Umbilical cord (tissue), 2 donors: ENCODE results near the gene NKAPD1. TPM values are rescaled to one million over a fixed set of nuclear protein-coding genes. Genes with fewer than 3 reads are reported as not detected.
"Not testable (repeated sequence)": the region's sequence is repeated elsewhere in the genome, so short reads cannot be mapped to it uniquely, and the experiment has no call there.

Experiments
- DNase-seq: peaks from one replicate; pipeline ENCODE4 v3.0.0-alpha.2; 2015; ENCODE audit warnings: low spot score
- total RNA-seq: library from RNA; depleted of rRNA; stranded (reverse); fragments of >200 nt; gene quantifications from one replicate; pipeline ENCODE4 v1.2.3, GENCODE V29; 2014; ENCODE audit warnings: low replicate concordance; ENCODE audit not compliant: insufficient read depth

NKAPD1 gene
- total RNA-seq, 1 donor from 2014 or later: 18.3 TPM

DNA sequence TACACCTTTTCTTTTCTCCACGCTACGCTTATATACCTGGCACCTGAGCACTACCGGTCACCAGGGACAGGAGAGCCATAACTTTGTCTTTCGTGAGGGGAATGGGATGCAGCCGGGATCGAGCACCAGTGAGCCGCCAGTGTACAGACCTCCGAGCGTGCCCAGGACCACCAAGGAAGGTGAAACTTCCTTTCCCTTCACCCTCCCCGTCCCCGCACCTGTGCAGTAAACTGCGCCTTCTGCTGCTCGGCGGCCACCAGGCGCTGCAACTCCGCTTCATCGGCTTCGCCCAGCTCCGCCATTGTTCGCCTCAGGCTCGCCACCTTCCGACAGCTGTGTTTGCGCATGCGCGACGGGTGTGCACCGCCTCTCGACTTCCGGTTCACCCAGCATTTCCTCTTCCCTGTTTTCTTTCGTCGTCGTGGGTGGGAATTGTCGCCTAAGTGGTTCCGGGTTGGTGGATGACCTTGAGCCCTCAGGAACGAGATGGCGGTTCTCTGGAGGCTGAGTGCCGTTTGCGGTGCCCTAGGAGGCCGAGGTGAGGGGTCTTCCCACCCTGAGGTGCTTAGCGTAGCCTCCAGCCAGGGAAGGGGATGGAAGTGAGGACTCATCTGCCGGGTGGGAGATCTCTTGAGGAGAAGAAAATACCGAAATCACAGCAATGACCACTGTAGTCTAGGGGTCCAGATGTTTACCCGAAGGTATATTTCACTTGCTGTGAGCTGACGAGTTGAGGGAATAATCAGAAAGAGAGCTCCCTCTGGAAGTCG, 12.5 kb downstream of the NKAPD1 start, which contains the start of the genes SDHD and TIMM8B:
SDHD (plus strand) TSS at position 452 of the 770 bp plus-strand sequence; CDS start at position 487, 35 bp downstream.
TIMM8B (minus strand) TSS at position 335 of the 770 bp plus-strand sequence; CDS start at position 302, 33 bp downstream.
- peak; percentile 99 for DNase-seq

GRCh38 chr11:112087212-112087611, 13.1 kb downstream of the NKAPD1 start:
- DNase-seq: no peak

DNA sequence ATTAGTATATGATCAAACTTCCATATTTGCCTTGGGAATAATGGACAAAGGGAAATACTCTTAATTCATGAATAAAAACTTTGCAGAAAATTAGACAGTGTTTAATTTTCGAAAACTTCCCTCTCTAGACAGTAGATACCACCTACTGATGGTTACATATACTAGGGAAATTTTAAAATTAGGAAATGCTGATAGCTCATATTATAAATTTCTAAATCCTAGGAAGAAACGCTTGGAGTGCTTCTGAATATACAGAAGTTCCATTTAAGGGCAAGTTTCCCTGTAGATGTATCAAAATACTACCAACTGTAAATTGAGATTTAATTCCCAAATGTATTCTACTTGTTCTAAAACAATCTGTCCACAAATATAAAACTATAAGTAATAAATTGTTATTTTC, 21.2 kb downstream of the NKAPD1 start:
- DNase-seq: not testable (repeated sequence)

DNA sequence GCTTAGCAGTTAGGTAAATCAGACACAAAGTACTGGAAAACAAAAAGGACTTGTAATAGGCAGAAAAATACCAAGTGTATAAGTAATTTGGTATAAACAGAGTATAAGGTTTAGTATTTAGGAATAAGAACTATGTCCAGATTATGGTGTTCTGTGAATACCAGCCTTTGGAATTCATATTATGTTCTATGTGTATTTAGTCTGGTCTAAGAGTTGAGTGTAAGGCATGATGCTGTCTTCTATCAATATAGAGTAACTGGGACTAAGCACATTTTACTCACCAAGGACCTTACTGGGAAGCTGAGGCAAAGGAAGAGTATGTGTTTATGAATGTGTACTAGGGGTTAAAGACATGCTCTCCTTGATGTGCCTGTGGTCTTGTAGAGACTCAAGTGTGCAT, 22.1 kb downstream of the NKAPD1 start:
- no peak for DNase-seq

DNA sequence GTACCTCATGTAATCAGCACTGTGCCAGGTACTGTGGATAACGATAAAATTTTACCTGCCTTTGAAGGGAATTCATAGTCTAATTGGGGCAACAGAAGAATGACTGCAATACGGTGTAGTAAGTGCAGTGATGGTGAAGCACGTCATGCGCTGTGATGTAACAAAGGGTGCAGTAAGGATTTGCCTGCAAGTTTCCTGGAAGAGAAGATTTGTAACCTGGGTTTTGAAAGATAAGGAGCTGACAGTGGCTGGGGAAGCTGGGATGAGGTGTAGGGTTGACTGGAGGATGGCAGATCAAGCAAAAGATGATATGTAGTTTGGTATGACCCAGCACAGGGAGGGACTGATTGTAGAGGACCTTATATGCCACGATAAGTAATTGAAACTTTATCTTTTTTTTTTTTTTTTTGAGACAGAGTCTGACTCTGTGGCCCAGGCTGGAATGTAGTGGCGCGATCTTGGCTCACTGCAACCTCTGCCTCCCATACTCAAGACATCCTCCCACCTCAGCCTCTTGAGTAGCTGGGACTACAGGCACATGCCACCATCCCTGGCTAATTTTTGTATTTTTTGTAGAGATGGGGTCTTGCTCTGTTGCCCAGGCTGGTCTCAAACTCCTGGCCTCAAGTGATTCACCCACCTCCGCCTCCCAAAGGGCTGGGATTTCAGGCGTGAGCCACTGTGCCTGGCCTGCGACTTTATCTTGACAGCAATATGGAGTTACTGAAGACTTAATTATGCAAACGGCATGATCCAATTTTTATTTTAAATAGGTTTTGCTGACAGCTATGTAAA, 23.8 kb downstream of the NKAPD1 start:
- DNase-seq: no peak

- peak; percentile 44 for DNase-seq
Observed at GRCh38 chr11:112100462-112100861, 26.4 kb downstream of the NKAPD1 start.

- no peak for DNase-seq
Observed at GRCh38 chr11:112103446-112103845, 29.3 kb downstream of the NKAPD1 start.

DNA sequence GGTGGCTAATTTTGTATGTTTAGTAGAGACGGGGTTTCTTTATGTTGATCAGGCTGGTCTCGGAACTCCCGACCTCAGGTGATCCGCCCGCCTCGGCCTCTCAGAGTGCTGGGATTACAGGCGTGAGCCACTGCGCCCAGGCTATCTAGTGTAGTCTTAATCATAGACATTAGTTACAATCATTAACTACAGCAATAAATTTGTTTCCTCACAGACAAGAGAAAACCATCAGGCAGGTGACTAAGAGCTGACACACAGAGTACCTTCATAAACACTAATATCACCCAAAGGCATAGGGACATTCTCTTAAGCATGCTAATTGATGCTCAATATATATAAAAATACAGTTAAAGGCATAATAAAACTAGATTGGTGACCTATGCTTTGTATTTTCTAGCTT, 32.0 kb downstream of the NKAPD1 start:
- DNase-seq: no peak

DNA sequence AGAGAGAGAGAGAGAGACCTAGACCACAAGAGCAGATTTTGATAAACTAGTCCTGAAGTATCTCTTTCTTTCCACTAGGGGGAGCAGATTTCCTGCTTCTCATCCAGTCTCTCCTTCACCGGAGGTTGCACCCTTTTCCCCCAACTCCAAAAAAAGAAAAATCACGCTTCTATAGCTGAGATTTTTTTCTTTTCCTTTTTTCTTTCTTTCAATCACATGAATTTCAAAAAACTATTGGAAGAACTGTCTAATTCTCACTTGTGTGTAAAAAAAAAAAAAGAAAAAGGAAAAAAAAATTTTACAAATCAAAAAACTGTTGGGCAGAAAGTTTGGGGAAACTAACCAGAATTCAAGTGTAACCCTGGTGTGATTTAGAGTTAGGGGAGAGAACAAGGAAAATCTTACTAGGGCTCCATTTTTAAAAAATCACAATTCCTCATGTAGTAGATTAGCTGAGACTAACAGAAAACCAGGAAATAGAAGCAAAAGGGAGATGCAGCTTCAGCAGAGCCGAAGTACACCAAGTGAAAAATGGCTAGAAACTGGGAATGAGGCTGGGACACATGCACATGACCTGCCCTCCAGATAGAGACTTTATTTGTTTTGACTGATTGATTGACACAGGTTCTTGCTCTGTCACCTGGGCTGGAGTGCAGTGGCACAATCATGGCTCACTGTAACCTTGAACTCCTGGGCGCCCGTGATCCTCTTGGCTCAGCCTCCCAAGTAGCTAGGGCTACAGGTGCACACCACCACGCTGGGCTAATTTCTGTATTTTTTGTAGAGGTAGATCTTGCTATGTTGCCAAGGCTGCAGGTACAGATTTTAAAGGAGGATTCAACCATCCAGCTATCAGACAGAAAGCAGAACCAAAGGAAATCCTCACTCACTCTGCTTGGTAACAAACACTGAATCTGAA, 39.7 kb downstream of the NKAPD1 start:
- DNase-seq: peak; percentile 68

- no peak for DNase-seq
Observed at GRCh38 chr11:112114460-112114859, 40.4 kb downstream of the NKAPD1 start.

- no peak for DNase-seq
Observed at GRCh38 chr11:112115386-112115785, 41.3 kb downstream of the NKAPD1 start.

- DNase-seq: no peak
Observed at GRCh38 chr11:112118176-112118575, 44.1 kb downstream of the NKAPD1 start.

DNA sequence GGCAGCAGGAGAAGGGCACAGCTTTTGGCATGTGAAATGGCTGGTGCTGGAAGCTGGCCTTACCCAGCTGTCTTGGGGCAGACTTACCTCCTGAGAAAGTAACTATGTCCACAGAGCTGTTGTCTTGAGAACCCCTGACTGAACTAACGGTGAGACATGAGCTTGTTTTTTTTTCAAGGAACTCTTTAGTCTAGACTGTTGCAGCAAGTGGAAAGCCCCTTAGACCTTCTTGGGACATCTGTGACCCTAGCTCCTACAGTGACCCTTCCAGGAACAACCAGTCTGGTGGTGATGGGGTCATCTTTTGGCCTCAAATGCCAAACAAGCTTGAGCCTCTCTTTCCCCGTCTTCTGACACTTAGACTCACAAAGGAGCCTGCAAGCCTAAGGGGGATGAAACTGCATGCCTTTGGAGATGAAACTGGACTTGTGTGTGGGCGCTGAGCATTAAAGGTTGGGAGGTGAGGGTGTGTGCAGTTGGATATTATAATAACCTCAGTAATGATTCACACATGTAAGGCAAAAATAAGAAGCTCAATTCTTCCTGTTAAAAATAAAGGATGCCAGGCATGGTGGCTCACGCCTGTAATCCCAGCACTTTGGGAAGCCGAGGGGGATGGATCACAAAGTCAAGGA, 48.0 kb downstream of the NKAPD1 start:
- DNase-seq: no peak

DNA sequence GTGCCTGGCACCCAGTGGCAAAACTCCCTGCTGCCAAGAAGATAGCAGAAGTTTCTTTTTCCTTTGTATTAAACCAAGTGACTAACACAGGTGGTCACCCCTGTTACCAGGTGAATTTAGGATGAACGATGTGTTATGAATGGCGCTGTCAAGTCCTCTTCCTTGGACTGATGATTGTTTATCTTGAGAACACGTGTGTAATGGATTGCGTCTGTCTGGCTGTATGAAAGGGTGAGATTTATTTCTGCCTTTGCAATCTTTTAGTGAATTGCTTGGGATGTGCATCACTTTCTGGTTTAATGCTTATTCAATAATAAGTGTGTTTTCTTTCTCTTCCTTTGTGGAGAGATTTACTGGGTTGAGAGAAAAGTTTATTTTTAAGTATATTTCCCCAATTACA, 49.0 kb downstream of the NKAPD1 start:
- no peak for DNase-seq

GRCh38 chr11:112127056-112127455, 53.0 kb downstream of the NKAPD1 start:
- no peak for DNase-seq

DNA sequence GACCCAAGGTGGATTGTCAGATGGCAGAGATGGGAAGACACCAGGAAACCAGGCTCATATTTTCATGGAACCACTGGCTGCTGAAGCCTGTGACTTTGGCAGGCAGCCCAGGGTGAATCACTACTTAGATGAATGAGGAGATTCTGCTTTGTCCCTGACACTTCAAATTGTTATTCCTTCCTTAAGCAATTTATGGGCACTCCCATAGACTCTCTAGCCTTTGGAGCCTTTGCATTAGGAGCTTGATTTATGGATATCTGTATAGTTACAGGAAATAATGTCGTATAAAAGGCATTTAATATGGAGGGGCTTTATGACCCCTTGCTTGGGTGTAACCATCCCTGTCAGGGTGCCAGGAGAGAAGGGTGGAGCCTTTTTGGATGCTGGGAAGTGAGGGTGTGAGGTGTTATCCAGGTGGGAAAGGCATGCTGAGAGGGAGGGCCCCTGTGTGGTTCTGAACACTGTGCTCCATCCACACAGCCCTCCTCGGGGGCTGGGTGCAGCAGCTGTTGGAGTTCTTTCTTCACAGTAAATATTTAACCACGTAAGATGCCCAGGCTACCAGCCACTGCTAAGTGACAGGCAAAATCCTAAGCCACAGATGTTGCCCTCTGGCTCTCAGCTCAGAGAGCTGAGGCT, 54.5 kb downstream of the NKAPD1 start:
- peak; percentile 52 for DNase-seq

GRCh38 chr11:112129656-112130055, 55.6 kb downstream of the NKAPD1 start:
- peak; percentile 55 for DNase-seq

- DNase-seq: no peak
Observed at GRCh38 chr11:112132737-112133136, 58.6 kb downstream of the NKAPD1 start.

GRCh38 chr11:112134473-112134872, 60.4 kb downstream of the NKAPD1 start:
- DNase-seq: peak; percentile 11
